WTC11 (cell line): ENCODE data around the gene NCF4. TPM values are rescaled to one million over a fixed set of nuclear protein-coding genes. Genes with fewer than 3 reads are reported as not detected.

ENCODE experiments used
- ATAC-seq: fragments of 200-7000 bp; cut with Tn5 transposase; 2 replicates; pipeline ENCODE4 v1.10.0; 2021; ENCODE audit warnings: mild to moderate bottlenecking, moderate library complexity
- CTCF ChIA-PET: fragments of 300-600 bp; sonication (Branson Sonifier 250); formaldehyde crosslinking; loops from one replicate; lab custom pipeline; 2021; ENCODE audit warnings: antibody characterized with exemption; lab: Charles Lee
- POLR2A ChIA-PET: fragments of 350-600 bp; sonication (Branson Sonifier 250); formaldehyde crosslinking; loops from one replicate; lab custom pipeline; 2021; ENCODE audit warnings: antibody characterized with exemption; lab: Charles Lee
- DNase-seq: peaks from one replicate; pipeline ENCODE4 v3.0.0; 2021; ENCODE audit warnings: low spot score
- H3K27ac Mint-ChIP-seq: 2 replicates; pipeline ENCODE4 v1.8.0; 2021; ENCODE audit warnings: mixed read lengths
- H3K27me3 Mint-ChIP-seq: 2 replicates; pipeline ENCODE4 v1.8.0; 2021; ENCODE audit warnings: low read depth, mild to moderate bottlenecking, moderate library complexity, mixed read lengths
- H3K36me3 Mint-ChIP-seq: 2 replicates; pipeline ENCODE4 v1.8.0; 2021; ENCODE audit warnings: mixed read lengths
- H3K4me1 Mint-ChIP-seq: 2 replicates; pipeline ENCODE4 v1.8.0; 2022; ENCODE audit warnings: mixed read lengths
- H3K4me3 Mint-ChIP-seq: 2 replicates; pipeline ENCODE4 v1.8.0; 2021; ENCODE audit warnings: mild to moderate bottlenecking, moderate library complexity, mixed read lengths
- H3K9me3 Mint-ChIP-seq: 2 replicates; pipeline ENCODE4 v1.8.0; 2021; ENCODE audit warnings: mixed read lengths
- EMX1 ChIP-seq: fragments of 250-450 bp; sonication (Bioruptor Pico); IDR thresholded peaks from 2 replicates; pipeline ENCODE4 v1.8.0; 2021; ENCODE audit warnings: mild to moderate bottlenecking
- GABPB1 ChIP-seq: sonication (generic); formaldehyde crosslinking; IDR thresholded peaks from 2 replicates; pipeline ENCODE4 v1.8.1; 2023; ENCODE audit warnings: mild to moderate bottlenecking, missing genetic modification reagents
- MXD4 ChIP-seq: fragments of 250-450 bp; sonication (Bioruptor Pico); IDR thresholded peaks from 2 replicates; pipeline ENCODE4 v1.8.0; 2021; ENCODE audit warnings: mild to moderate bottlenecking, moderate library complexity, borderline replicate concordance
- NFE2L1 ChIP-seq: sonication (generic); formaldehyde crosslinking; IDR thresholded peaks from 2 replicates; pipeline ENCODE4 v1.8.1; 2023; ENCODE audit warnings: missing genetic modification reagents
- OVOL2 ChIP-seq: fragments of 250-450 bp; sonication (Bioruptor Pico); IDR thresholded peaks from 2 replicates; pipeline ENCODE4 v1.9.0; 2021; ENCODE audit warnings: mild to moderate bottlenecking, borderline replicate concordance
- ZNF263 ChIP-seq: sonication (generic); formaldehyde crosslinking; IDR thresholded peaks from 2 replicates; pipeline ENCODE4 v1.8.1; 2022; ENCODE audit warnings: low read depth, mild to moderate bottlenecking, moderate library complexity, missing genetic modification reagents
- total RNA-seq: library from RNA; stranded (reverse); gene quantifications from 3 replicates; pipeline ENCODE4 v1.2.3, GENCODE V29; 2021
- TF ChIP-seq, protein P1 (sequence below): fragments of 250-450 bp; sonication (Bioruptor Pico); IDR thresholded peaks from 2 replicates; pipeline ENCODE4 v2.1.2; 2022; ENCODE audit warnings: mild to moderate bottlenecking, moderate library complexity
- TF ChIP-seq, protein P2 (sequence below): sonication (generic); formaldehyde crosslinking; IDR thresholded peaks from 2 replicates; pipeline ENCODE4 v1.8.1; 2023; ENCODE audit warnings: mild to moderate bottlenecking, missing genetic modification reagents, borderline replicate concordance
- TF ChIP-seq, protein P3 (sequence below): fragments of 250-450 bp; sonication (Bioruptor Pico); IDR thresholded peaks from 2 replicates; pipeline ENCODE4 v1.9.0; 2021; ENCODE audit warnings: mild to moderate bottlenecking
- TF ChIP-seq, protein P4 (sequence below): sonication (generic); formaldehyde crosslinking; IDR thresholded peaks from 2 replicates; pipeline ENCODE4 v1.8.0; 2023; ENCODE audit warnings: missing genetic modification reagents, mild to moderate bottlenecking, borderline replicate concordance
- TF ChIP-seq, protein P5 (sequence below): sonication (generic); formaldehyde crosslinking; IDR thresholded peaks from 2 replicates; pipeline ENCODE4 v1.8.0; 2022; ENCODE audit warnings: mild to moderate bottlenecking, missing genetic modification reagents
- TF ChIP-seq, protein P6 (sequence below): sonication (generic); formaldehyde crosslinking; IDR thresholded peaks from 2 replicates; pipeline ENCODE4 v1.8.0; 2022; ENCODE audit warnings: mild to moderate bottlenecking, missing genetic modification reagents
- TF ChIP-seq, protein P7 (sequence below): sonication (generic); formaldehyde crosslinking; IDR thresholded peaks from 2 replicates; pipeline ENCODE4 v1.8.0; 2022; ENCODE audit warnings: missing genetic modification reagents
- TF ChIP-seq, protein P8 (sequence below): sonication (generic); formaldehyde crosslinking; IDR thresholded peaks from 2 replicates; pipeline ENCODE4 v1.8.1; 2023; ENCODE audit warnings: mild to moderate bottlenecking, missing genetic modification reagents

Gene NCF4
- total RNA-seq, 1 experiment from 2014 or later = not detected

DNA sequence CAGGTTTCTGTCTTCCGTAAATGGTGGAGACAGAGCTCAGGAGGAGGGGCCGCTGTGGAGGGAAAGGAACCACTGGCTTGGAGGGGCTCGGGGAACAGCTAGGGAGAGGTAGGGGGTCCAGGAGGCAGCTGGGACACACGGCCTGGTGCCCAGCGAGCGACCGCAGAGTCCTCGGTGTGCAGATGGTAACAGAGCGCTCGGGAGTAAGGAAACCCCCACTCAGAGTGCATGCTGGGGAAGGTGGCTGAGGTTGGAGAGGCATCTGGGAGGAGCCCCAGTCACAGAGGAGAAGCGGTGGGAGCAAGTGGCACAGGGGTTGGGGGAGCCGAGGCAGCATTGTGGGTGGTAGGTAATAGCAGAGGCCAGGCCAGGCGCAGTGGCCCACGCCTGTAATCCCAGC lies 10.8 kb upstream of the NCF4 start (continued):
- TF ChIP-seq, protein P1, sequence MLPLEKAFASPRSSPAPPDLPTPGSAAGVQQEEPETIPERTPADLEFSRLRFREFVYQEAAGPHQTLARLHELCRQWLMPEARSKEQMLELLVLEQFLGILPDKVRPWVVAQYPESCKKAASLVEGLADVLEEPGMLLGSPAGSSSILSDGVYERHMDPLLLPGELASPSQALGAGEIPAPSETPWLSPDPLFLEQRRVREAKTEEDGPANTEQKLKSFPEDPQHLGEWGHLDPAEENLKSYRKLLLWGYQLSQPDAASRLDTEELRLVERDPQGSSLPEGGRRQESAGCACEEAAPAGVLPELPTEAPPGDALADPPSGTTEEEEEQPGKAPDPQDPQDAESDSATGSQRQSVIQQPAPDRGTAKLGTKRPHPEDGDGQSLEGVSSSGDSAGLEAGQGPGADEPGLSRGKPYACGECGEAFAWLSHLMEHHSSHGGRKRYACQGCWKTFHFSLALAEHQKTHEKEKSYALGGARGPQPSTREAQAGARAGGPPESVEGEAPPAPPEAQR (CRISPR knock-in tag) = no peak
- TF ChIP-seq, protein P2, sequence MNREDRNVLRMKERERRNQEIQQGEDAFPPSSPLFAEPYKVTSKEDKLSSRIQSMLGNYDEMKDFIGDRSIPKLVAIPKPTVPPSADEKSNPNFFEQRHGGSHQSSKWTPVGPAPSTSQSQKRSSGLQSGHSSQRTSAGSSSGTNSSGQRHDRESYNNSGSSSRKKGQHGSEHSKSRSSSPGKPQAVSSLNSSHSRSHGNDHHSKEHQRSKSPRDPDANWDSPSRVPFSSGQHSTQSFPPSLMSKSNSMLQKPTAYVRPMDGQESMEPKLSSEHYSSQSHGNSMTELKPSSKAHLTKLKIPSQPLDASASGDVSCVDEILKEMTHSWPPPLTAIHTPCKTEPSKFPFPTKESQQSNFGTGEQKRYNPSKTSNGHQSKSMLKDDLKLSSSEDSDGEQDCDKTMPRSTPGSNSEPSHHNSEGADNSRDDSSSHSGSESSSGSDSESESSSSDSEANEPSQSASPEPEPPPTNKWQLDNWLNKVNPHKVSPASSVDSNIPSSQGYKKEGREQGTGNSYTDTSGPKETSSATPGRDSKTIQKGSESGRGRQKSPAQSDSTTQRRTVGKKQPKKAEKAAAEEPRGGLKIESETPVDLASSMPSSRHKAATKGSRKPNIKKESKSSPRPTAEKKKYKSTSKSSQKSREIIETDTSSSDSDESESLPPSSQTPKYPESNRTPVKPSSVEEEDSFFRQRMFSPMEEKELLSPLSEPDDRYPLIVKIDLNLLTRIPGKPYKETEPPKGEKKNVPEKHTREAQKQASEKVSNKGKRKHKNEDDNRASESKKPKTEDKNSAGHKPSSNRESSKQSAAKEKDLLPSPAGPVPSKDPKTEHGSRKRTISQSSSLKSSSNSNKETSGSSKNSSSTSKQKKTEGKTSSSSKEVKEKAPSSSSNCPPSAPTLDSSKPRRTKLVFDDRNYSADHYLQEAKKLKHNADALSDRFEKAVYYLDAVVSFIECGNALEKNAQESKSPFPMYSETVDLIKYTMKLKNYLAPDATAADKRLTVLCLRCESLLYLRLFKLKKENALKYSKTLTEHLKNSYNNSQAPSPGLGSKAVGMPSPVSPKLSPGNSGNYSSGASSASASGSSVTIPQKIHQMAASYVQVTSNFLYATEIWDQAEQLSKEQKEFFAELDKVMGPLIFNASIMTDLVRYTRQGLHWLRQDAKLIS (CRISPR knock-in tag) = no peak
- TF ChIP-seq, protein P3, sequence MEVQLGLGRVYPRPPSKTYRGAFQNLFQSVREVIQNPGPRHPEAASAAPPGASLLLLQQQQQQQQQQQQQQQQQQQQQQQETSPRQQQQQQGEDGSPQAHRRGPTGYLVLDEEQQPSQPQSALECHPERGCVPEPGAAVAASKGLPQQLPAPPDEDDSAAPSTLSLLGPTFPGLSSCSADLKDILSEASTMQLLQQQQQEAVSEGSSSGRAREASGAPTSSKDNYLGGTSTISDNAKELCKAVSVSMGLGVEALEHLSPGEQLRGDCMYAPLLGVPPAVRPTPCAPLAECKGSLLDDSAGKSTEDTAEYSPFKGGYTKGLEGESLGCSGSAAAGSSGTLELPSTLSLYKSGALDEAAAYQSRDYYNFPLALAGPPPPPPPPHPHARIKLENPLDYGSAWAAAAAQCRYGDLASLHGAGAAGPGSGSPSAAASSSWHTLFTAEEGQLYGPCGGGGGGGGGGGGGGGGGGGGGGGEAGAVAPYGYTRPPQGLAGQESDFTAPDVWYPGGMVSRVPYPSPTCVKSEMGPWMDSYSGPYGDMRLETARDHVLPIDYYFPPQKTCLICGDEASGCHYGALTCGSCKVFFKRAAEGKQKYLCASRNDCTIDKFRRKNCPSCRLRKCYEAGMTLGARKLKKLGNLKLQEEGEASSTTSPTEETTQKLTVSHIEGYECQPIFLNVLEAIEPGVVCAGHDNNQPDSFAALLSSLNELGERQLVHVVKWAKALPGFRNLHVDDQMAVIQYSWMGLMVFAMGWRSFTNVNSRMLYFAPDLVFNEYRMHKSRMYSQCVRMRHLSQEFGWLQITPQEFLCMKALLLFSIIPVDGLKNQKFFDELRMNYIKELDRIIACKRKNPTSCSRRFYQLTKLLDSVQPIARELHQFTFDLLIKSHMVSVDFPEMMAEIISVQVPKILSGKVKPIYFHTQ (CRISPR knock-in tag) = no peak
- TF ChIP-seq EMX1 (no peak), MXD4 (CRISPR knock-in tag) (no peak), ZNF263 (no peak), OVOL2 (CRISPR knock-in tag) (no peak)
- TF ChIP-seq, protein P4, sequence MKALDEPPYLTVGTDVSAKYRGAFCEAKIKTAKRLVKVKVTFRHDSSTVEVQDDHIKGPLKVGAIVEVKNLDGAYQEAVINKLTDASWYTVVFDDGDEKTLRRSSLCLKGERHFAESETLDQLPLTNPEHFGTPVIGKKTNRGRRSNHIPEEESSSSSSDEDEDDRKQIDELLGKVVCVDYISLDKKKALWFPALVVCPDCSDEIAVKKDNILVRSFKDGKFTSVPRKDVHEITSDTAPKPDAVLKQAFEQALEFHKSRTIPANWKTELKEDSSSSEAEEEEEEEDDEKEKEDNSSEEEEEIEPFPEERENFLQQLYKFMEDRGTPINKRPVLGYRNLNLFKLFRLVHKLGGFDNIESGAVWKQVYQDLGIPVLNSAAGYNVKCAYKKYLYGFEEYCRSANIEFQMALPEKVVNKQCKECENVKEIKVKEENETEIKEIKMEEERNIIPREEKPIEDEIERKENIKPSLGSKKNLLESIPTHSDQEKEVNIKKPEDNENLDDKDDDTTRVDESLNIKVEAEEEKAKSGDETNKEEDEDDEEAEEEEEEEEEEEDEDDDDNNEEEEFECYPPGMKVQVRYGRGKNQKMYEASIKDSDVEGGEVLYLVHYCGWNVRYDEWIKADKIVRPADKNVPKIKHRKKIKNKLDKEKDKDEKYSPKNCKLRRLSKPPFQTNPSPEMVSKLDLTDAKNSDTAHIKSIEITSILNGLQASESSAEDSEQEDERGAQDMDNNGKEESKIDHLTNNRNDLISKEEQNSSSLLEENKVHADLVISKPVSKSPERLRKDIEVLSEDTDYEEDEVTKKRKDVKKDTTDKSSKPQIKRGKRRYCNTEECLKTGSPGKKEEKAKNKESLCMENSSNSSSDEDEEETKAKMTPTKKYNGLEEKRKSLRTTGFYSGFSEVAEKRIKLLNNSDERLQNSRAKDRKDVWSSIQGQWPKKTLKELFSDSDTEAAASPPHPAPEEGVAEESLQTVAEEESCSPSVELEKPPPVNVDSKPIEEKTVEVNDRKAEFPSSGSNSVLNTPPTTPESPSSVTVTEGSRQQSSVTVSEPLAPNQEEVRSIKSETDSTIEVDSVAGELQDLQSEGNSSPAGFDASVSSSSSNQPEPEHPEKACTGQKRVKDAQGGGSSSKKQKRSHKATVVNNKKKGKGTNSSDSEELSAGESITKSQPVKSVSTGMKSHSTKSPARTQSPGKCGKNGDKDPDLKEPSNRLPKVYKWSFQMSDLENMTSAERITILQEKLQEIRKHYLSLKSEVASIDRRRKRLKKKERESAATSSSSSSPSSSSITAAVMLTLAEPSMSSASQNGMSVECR (CRISPR knock-in tag) = no peak
- TF ChIP-seq, protein P5, sequence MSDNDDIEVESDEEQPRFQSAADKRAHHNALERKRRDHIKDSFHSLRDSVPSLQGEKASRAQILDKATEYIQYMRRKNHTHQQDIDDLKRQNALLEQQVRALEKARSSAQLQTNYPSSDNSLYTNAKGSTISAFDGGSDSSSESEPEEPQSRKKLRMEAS (CRISPR knock-in tag) = no peak

DNA sequence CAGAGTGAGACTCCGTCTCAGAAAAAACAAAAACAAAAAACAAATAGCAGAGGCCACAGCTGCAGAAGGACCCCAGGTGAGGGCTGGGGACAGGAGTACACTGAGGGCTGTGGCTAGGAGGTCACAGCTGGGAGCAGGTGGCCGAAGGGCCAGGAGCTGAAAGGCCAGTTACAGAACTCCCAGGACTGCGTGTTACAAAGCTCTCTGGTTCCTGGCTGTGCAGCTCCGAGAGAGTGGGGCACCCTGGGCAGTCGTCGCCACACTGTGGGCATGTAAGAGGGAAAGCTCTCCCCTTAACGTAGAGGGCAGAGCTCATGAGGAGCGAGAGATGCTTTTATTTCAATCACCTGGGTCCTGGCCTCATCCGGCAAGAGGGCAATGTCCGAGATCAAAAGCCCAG lies 10.1 kb upstream of the NCF4 start:
- peaks cover 9% of the 10 kb centered on the region for H3K27me3 Mint-ChIP-seq
- CTCF ChIA-PET = interaction anchor here (2.0 to 4.3 kb wide), 3 partner anchors 69 to 127 kb away, joined by 5 to 36 read pairs (median 27); no protein-coding TSS in a partner anchor
- H3K36me3 Mint-ChIP-seq = no peaks in the 10 kb centered on the region
- no peak overlapping the region for H3K4me3 Mint-ChIP-seq
- no peak overlapping the region for H3K27ac Mint-ChIP-seq
- ATAC-seq (no peak), DNase-seq (no peak)
- peaks cover 10% of the 10 kb centered on the region for H3K9me3 Mint-ChIP-seq
- POLR2A ChIA-PET = no interaction called here
- peaks cover 4% of the 10 kb centered on the region for H3K4me1 Mint-ChIP-seq
- TF ChIP-seq, protein P6, sequence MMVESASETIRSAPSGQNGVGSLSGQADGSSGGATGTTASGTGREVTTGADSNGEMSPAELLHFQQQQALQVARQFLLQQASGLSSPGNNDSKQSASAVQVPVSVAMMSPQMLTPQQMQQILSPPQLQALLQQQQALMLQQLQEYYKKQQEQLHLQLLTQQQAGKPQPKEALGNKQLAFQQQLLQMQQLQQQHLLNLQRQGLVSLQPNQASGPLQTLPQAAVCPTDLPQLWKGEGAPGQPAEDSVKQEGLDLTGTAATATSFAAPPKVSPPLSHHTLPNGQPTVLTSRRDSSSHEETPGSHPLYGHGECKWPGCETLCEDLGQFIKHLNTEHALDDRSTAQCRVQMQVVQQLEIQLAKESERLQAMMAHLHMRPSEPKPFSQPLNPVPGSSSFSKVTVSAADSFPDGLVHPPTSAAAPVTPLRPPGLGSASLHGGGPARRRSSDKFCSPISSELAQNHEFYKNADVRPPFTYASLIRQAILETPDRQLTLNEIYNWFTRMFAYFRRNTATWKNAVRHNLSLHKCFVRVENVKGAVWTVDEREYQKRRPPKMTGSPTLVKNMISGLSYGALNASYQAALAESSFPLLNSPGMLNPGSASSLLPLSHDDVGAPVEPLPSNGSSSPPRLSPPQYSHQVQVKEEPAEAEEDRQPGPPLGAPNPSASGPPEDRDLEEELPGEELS (CRISPR knock-in tag) = no peak
- TF ChIP-seq, protein P7, sequence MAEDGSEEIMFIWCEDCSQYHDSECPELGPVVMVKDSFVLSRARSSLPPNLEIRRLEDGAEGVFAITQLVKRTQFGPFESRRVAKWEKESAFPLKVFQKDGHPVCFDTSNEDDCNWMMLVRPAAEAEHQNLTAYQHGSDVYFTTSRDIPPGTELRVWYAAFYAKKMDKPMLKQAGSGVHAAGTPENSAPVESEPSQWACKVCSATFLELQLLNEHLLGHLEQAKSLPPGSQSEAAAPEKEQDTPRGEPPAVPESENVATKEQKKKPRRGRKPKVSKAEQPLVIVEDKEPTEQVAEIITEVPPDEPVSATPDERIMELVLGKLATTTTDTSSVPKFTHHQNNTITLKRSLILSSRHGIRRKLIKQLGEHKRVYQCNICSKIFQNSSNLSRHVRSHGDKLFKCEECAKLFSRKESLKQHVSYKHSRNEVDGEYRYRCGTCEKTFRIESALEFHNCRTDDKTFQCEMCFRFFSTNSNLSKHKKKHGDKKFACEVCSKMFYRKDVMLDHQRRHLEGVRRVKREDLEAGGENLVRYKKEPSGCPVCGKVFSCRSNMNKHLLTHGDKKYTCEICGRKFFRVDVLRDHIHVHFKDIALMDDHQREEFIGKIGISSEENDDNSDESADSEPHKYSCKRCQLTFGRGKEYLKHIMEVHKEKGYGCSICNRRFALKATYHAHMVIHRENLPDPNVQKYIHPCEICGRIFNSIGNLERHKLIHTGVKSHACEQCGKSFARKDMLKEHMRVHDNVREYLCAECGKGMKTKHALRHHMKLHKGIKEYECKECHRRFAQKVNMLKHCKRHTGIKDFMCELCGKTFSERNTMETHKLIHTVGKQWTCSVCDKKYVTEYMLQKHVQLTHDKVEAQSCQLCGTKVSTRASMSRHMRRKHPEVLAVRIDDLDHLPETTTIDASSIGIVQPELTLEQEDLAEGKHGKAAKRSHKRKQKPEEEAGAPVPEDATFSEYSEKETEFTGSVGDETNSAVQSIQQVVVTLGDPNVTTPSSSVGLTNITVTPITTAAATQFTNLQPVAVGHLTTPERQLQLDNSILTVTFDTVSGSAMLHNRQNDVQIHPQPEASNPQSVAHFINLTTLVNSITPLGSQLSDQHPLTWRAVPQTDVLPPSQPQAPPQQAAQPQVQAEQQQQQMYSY (CRISPR knock-in tag) = no peak
- TF ChIP-seq GABPB1 (CRISPR knock-in tag) = no peak
- no peak for TF ChIP-seq ZNF263
- TF ChIP-seq, protein P8, sequence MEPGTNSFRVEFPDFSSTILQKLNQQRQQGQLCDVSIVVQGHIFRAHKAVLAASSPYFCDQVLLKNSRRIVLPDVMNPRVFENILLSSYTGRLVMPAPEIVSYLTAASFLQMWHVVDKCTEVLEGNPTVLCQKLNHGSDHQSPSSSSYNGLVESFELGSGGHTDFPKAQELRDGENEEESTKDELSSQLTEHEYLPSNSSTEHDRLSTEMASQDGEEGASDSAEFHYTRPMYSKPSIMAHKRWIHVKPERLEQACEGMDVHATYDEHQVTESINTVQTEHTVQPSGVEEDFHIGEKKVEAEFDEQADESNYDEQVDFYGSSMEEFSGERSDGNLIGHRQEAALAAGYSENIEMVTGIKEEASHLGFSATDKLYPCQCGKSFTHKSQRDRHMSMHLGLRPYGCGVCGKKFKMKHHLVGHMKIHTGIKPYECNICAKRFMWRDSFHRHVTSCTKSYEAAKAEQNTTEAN = no peak
- TF ChIP-seq NFE2L1 (CRISPR knock-in tag) = no peak
- TF ChIP-seq, protein P5 (CRISPR knock-in tag) = no peak
